OCI-LY7 (cell line): Measurements from ENCODE around the gene CMSS1. TPM values are rescaled to one million over a fixed set of nuclear protein-coding genes. Genes with fewer than 3 reads are reported as not detected.

ENCODE experiments used
- BruUV-seq: library from RNA; stranded (reverse); fragments of 400-500 nt; replicated peaks from 2 replicates; lab custom pipeline; 2021; lab: Mats Ljungman, UMichigan
- CTCF ChIA-PET: fragments of 300-600 bp; sonication (Branson Sonifier 250); formaldehyde crosslinking; loops from one replicate; lab custom pipeline; 2022; ENCODE audit warnings: antibody characterized with exemption; ENCODE audit not compliant: unreplicated experiment; lab: Charles Lee
- POLR2A ChIA-PET: fragments of 300-600 bp; sonication (Branson Sonifier 250); formaldehyde crosslinking; loops from one replicate; lab custom pipeline; 2022; ENCODE audit warnings: antibody characterized with exemption; lab: Charles Lee
- DNase-seq: peaks from one replicate; pipeline ENCODE4 v3.0.0-alpha.2; 2015; ENCODE audit warnings: low spot score
- H2AFZ ChIP-seq: fragments of 200-600 bp; sonication (generic), shearing (Covaris generic); 2 replicates; pipeline ENCODE4 v1.6.1; 2014; ENCODE audit warnings: mild to moderate bottlenecking, antibody characterized with exemption, low read length, moderate library complexity
- H3K27ac ChIP-seq: fragments of 200-600 bp; sonication (generic); 2 replicates; pipeline ENCODE4 v1.5.1; 2014; ENCODE audit warnings: mixed run types, low read depth, mild to moderate bottlenecking, moderate library complexity, low read length, inconsistent platforms; ENCODE audit not compliant: poor library complexity, severe bottlenecking
- H3K36me3 ChIP-seq: fragments of 200-600 bp; sonication (generic); 2 replicates; pipeline ENCODE4 v1.6.1; 2014; ENCODE audit warnings: mild to moderate bottlenecking, antibody characterized with exemption, low read length, moderate library complexity, mixed read lengths; ENCODE audit not compliant: insufficient read depth
- H3K4me1 ChIP-seq: fragments of 200-600 bp; sonication (generic); 2 replicates; pipeline ENCODE4 v1.5.1; 2014; ENCODE audit warnings: mild to moderate bottlenecking, low read length; ENCODE audit not compliant: insufficient read depth, poor library complexity, severe bottlenecking
- H3K4me2 ChIP-seq: fragments of 200-600 bp; sonication (generic); 2 replicates; pipeline ENCODE4 v1.6.1; 2014; ENCODE audit warnings: mild to moderate bottlenecking, low read length
- H3K4me3 ChIP-seq: fragments of 200-600 bp; sonication (generic); 2 replicates; pipeline ENCODE4 v1.5.1; 2014; ENCODE audit warnings: mild to moderate bottlenecking, low read depth, low read length; ENCODE audit not compliant: poor library complexity, severe bottlenecking
- H3K79me2 ChIP-seq: fragments of 200-600 bp; sonication (generic); 2 replicates; pipeline ENCODE4 v1.6.1; 2016; ENCODE audit warnings: low read depth, mild to moderate bottlenecking, low read length, moderate library complexity, mixed read lengths; ENCODE audit not compliant: insufficient read depth
- H3K9me2 ChIP-seq: fragments of 200-600 bp; sonication (generic); 2 replicates; pipeline ENCODE4 v1.6.1; 2016; ENCODE audit warnings: mild to moderate bottlenecking, low read length, mixed read lengths; ENCODE audit not compliant: insufficient read depth
- H3K9me3 ChIP-seq: fragments of 200-600 bp; sonication (generic); 2 replicates; pipeline ENCODE4 v1.6.1; 2014; ENCODE audit warnings: mild to moderate bottlenecking, mixed run types, low read length, mixed read lengths
- H4K20me1 ChIP-seq: fragments of 200-600 bp; sonication (generic); 2 replicates; pipeline ENCODE4 v1.6.1; 2014; ENCODE audit warnings: mild to moderate bottlenecking, antibody characterized with exemption, low read length, moderate library complexity, mixed read lengths; ENCODE audit not compliant: insufficient read depth
- EZH2phosphoT487 ChIP-seq: fragments of 200-600 bp; sonication (generic); IDR thresholded peaks from 2 replicates; pipeline ENCODE4 v1.6.1; 2018; ENCODE audit warnings: low read depth, borderline replicate concordance, mild to moderate bottlenecking, mixed run types, antibody characterized with exemption, low read length, moderate library complexity, mixed read lengths
- intact Hi-C: fragments of 100-400 bp; cut with micrococcal nuclease; formaldehyde crosslinking; loops from one replicate; pipeline ENCODE4 v1.10.0; 2022; ENCODE audit not compliant: unreplicated experiment
- total RNA-seq, 2 experiments: library from RNA; depleted of rRNA in 1 of 2; stranded (reverse); fragments of >200 nt in 1 of 2; shearing (Covaris generic) in 1 of 2; gene quantifications; 2 replicates each; pipeline ENCODE4 v1.2.3, GENCODE V29; 2014 to 2022
- TF ChIP-seq, protein P1 (sequence below): fragments of 200-600 bp; sonication (generic); conservative IDR thresholded peaks from 2 replicates; pipeline ENCODE4 v1.5.1; 2014; ENCODE audit warnings: mild to moderate bottlenecking, antibody characterized with exemption, low read length, moderate library complexity, mixed read lengths

Gene CMSS1
- total RNA-seq, 2 experiments from 2014 or later: 25.7 to 46.6 TPM

- CTCF ChIA-PET: no interaction called here
- no peaks in the 10 kb centered on the region for H3K36me3 ChIP-seq
- POLR2A ChIA-PET: no interaction called here
- no TSS peak for BruUV-seq
- no peaks in the 10 kb centered on the region for H3K9me3 ChIP-seq
- TF ChIP-seq EZH2phosphoT487: no peak
- TF ChIP-seq, protein P1, sequence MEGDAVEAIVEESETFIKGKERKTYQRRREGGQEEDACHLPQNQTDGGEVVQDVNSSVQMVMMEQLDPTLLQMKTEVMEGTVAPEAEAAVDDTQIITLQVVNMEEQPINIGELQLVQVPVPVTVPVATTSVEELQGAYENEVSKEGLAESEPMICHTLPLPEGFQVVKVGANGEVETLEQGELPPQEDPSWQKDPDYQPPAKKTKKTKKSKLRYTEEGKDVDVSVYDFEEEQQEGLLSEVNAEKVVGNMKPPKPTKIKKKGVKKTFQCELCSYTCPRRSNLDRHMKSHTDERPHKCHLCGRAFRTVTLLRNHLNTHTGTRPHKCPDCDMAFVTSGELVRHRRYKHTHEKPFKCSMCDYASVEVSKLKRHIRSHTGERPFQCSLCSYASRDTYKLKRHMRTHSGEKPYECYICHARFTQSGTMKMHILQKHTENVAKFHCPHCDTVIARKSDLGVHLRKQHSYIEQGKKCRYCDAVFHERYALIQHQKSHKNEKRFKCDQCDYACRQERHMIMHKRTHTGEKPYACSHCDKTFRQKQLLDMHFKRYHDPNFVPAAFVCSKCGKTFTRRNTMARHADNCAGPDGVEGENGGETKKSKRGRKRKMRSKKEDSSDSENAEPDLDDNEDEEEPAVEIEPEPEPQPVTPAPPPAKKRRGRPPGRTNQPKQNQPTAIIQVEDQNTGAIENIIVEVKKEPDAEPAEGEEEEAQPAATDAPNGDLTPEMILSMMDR: no peak
- H3K4me1 ChIP-seq: no peaks in the 10 kb centered on the region
- no peak overlapping the region for H3K4me2 ChIP-seq
- DNase-seq: no peak
- no peak overlapping the region for H2AFZ ChIP-seq
- no peak overlapping the region for H3K27ac ChIP-seq
- intact Hi-C loops: no loop called here
- H3K79me2 ChIP-seq: no peaks in the 10 kb centered on the region
- no peaks in the 10 kb centered on the region for H4K20me1 ChIP-seq
- no peaks in the 10 kb centered on the region for H3K9me2 ChIP-seq
- no peak overlapping the region for H3K4me3 ChIP-seq
Measured at GRCh38 chr3:99780749-99781148, 36.9 kb upstream of the CMSS1 start.

DNA sequence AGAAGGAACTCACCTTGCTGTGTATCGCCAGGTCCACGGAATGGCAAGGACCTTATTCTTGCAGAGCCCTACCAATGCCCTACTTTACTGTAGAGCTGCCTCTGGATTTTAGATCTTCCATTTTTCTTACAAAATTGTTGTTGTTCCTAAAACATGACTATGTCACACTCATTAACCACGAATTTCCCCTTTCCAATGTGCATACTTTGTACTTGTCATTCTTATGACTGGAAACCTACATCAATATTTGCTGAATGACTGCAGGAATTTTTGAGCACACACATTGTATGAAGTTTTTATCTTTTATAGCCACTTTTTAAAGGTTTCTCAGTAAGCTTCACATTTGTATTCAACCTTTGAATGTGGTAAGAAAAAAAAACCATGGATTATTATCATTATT, 35.9 kb upstream of the CMSS1 start:
- BruUV-seq: no TSS peak
- no peaks in the 10 kb centered on the region for H3K4me1 ChIP-seq
- H3K27ac ChIP-seq: no peak overlapping the region
- no peaks in the 10 kb centered on the region for H3K79me2 ChIP-seq
- POLR2A ChIA-PET: interaction anchor here (0.7 to 1.5 kb wide), 3 partner anchors 11 to 646 kb away, joined by 3 read pairs; no protein-coding TSS in a partner anchor
- CTCF ChIA-PET: no interaction called here
- DNase-seq: no peak
- H3K4me3 ChIP-seq: no peak overlapping the region
- H3K36me3 ChIP-seq: no peaks in the 10 kb centered on the region
- TF ChIP-seq EZH2phosphoT487: no peak
- TF ChIP-seq, protein P1: no peak
- intact Hi-C loops: no loop called here
- no peak overlapping the region for H3K4me2 ChIP-seq
- H2AFZ ChIP-seq: no peak overlapping the region
- no peaks in the 10 kb centered on the region for H4K20me1 ChIP-seq
- H3K9me2 ChIP-seq: no peaks in the 10 kb centered on the region
- no peaks in the 10 kb centered on the region for H3K9me3 ChIP-seq

GRCh38 chr3:99783011-99783573, 34.6 kb upstream of the CMSS1 start:
- H3K4me2 ChIP-seq: no peak overlapping the region
- H3K36me3 ChIP-seq: no peaks in the 10 kb centered on the region
- no peaks in the 10 kb centered on the region for H3K9me3 ChIP-seq
- TF ChIP-seq EZH2phosphoT487: no peak
- TF ChIP-seq, protein P1: no peak
- no peaks in the 10 kb centered on the region for H3K9me2 ChIP-seq
- H3K79me2 ChIP-seq: no peaks in the 10 kb centered on the region
- BruUV-seq: no TSS peak
- CTCF ChIA-PET: no interaction called here
- intact Hi-C loops: no loop called here
- H3K27ac ChIP-seq: no peak overlapping the region
- no peak for DNase-seq
- POLR2A ChIA-PET: interaction anchor here (0.7 to 1.5 kb wide), 2 partner anchors 9 to 858 kb away, joined by 3 read pairs; no protein-coding TSS in a partner anchor
- H2AFZ ChIP-seq: no peak overlapping the region
- no peaks in the 10 kb centered on the region for H3K4me1 ChIP-seq
- no peak overlapping the region for H3K4me3 ChIP-seq
- H4K20me1 ChIP-seq: no peaks in the 10 kb centered on the region
